ENCODE data around the gene TESK1.
"Not testable (repeated sequence)": the region's sequence is repeated elsewhere in the genome, so short reads cannot be mapped to it uniquely, and the experiment has no call there.

Gene TESK1

GRCh38 chr9:35611230-35611797 is 6.3 kb downstream of the TESK1 start:
- peak; percentile 82 for TF ChIP-seq CTCF (IDR thresholded peaks at IDR 0.05; ENCODE audit: borderline replicate concordance, insufficient read depth, low read depth, low read length)
- H3K4me3 ChIP-seq (ENCODE audit: low read depth, low read length) = no peak overlapping the region

GRCh38 chr9:35612066-35612465 is 7.0 kb downstream of the TESK1 start:
- H3K4me3 ChIP-seq (ENCODE audit: low read depth, low read length) = not testable (repeated sequence)

GRCh38 chr9:35612843-35613242 is 7.8 kb downstream of the TESK1 start:
- H3K4me3 ChIP-seq (ENCODE audit: low read depth, low read length) = no peak overlapping the region
- no peak for TF ChIP-seq CTCF (IDR thresholded peaks at IDR 0.05; ENCODE audit: borderline replicate concordance, insufficient read depth, low read depth, low read length)

GRCh38 chr9:35615981-35616680 is 11.1 kb downstream of the TESK1 start:
- no peak overlapping the region for H3K4me3 ChIP-seq (ENCODE audit: low read depth, low read length)
- no peak for TF ChIP-seq CTCF (IDR thresholded peaks at IDR 0.05; ENCODE audit: borderline replicate concordance, insufficient read depth, low read depth, low read length)

GRCh38 chr9:35616681-35617459 is 11.8 kb downstream of the TESK1 start:
- peak overlapping the region; percentile 62 for H3K4me3 ChIP-seq (ENCODE audit: low read depth, low read length)
- TF ChIP-seq CTCF (IDR thresholded peaks at IDR 0.05; ENCODE audit: borderline replicate concordance, insufficient read depth, low read depth, low read length) = peak; percentile 37; the same call in 1 of the 2 replicates

GRCh38 chr9:35617548-35617947 is 12.5 kb downstream of the TESK1 start:
- no peak for TF ChIP-seq CTCF (IDR thresholded peaks at IDR 0.05; ENCODE audit: borderline replicate concordance, insufficient read depth, low read depth, low read length)
- H3K4me3 ChIP-seq (ENCODE audit: low read depth, low read length) = peak overlapping the region; percentile 62

- TF ChIP-seq CTCF (IDR thresholded peaks at IDR 0.05; ENCODE audit: borderline replicate concordance, insufficient read depth, low read depth, low read length) = no peak
- peak within 1 kb of the TSS; percentile 62 for H3K4me3 ChIP-seq (ENCODE audit: low read depth, low read length)
Observed at GRCh38 chr9:35618325-35618727, 13.3 kb downstream of the TESK1 start, which contains the start of gene CD72. TSS of gene CD72 (minus strand) at chr9:35618413. CDS start at chr9:35618303, 110 bp downstream.

All from GM12875 (cell line).